GM21529 (cell line): ENCODE measurements around the gene PTP4A2.
"Not testable (repeated sequence)": the region's sequence is repeated elsewhere in the genome, so short reads cannot be mapped to it uniquely, and the experiment has no call there.

Experiments
- ATAC-seq: cut with Tn5 transposase; IDR thresholded peaks from one replicate; pipeline ENCODE4 v1.9.1; 2021; ENCODE audit not compliant: unreplicated experiment

PTP4A2 gene

GRCh38 chr1:31951276-31951675, 13.1 kb upstream of the PTP4A2 start:
- ATAC-seq = no peak

DNA sequence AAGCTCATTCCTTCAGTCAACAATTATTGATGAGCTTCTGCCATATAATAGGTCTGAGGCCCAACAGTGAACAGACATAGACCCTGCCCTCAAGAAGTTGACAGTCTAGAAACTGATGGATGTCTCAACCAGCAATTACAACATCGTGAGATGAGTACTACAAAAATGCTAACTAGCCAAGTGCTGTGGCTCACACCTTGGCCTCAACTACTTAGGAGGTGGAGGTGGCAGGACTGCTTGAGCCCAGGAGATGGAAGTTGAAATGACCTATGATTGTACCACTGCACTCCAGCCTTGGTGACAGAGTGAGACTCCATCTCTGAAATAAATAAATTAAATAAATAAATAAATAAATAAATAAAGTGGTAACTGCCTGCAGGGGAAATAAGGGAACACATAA, 11.7 kb upstream of the PTP4A2 start:
- no peak for ATAC-seq

- not testable (repeated sequence) for ATAC-seq
Measured at GRCh38 chr1:31945677-31946076, 7.5 kb upstream of the PTP4A2 start.

- peak; percentile 63 for ATAC-seq
Measured at GRCh38 chr1:31944205-31945089, 6.3 kb upstream of the PTP4A2 start.

DNA sequence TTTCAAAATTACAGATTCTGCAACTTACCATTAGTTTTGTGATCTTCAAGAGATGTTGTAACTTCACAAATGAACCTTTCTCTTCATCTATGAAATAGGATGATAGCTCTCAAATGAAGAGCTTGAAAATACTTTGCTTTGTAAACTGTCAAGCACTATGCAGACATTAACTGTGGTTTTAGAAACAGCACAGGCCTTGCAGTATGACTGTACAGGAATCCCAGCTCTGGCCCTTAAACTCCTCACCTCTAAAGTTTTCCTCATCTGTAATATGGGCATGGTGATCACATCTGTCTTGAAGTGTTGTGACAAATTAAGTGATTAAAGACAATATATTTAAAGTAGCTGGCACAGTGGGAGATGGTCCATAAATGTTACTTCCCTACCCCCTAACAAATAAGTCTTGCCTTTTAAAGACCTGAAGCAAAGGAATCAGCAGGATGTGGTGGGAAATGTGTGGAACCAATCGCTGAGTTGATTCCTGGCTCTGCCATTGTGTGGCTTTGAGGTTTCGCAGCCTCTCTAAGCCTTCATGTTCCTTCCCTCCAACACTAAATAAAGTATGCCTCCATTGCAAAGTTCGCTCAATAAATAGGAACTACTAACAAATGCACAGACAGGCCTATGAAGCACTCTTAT, 5.5 kb upstream of the PTP4A2 start:
- no peak for ATAC-seq

DNA sequence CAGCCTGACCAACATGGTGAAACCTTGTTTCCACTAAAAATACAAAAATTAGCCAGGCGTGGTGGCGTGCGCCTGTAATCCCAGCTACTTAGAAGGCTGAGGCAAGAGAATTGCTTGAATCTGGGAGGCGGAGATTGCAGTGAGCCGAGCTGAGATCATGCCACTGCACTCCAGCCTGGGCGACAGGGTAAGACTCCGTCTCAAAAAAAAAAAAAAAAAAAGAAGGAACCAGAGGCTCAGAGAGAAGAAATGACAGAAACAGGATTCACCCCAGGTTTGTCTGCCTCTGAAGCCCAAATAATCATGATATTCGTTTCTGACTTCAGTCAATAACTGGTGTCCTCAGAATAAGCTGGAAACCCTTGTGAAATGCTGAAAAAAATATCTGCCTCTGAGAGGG, 3.9 kb upstream of the PTP4A2 start:
- ATAC-seq = not testable (repeated sequence)

DNA sequence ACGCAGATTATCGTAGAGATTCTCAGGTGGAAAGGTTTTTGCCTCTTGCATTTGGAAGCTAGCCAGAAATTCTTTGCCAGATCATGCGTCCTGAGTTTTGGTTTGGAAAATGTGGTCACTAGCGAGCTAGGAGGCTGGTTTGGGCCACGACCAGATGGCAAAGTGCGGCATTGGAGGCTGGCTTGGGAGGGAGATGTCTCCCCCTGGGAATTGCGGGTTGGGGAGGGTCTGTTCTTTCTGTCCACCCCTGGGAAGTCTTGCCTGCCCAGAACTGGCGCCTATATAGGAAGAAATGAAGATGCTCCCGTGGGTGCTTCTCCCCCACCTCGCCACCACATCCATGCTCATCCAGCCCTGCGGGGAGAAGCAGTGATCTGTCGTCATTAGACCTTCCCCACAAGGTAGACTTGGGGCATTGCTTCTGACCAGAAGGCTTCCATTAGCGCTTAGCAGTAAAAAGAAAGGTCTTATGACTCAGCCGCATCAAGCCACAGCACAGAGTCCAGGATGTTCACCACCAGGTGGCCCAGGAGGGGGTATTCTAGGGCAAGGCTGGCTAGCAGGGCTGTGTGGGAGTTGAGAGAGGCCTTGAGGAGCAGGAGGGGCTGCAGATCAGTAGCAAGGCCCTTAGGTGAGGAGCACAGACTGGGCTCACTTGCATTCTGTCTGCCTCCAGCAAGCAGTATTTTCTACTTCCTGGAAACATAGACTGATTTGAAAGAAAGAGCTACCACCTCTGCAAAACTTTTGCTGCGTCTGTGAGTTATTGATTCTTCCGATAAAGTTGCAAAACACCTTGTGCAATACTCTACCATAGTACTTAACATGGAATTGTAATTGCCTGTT, 1.5 kb upstream of the PTP4A2 start:
- ATAC-seq = peak; percentile 28

DNA sequence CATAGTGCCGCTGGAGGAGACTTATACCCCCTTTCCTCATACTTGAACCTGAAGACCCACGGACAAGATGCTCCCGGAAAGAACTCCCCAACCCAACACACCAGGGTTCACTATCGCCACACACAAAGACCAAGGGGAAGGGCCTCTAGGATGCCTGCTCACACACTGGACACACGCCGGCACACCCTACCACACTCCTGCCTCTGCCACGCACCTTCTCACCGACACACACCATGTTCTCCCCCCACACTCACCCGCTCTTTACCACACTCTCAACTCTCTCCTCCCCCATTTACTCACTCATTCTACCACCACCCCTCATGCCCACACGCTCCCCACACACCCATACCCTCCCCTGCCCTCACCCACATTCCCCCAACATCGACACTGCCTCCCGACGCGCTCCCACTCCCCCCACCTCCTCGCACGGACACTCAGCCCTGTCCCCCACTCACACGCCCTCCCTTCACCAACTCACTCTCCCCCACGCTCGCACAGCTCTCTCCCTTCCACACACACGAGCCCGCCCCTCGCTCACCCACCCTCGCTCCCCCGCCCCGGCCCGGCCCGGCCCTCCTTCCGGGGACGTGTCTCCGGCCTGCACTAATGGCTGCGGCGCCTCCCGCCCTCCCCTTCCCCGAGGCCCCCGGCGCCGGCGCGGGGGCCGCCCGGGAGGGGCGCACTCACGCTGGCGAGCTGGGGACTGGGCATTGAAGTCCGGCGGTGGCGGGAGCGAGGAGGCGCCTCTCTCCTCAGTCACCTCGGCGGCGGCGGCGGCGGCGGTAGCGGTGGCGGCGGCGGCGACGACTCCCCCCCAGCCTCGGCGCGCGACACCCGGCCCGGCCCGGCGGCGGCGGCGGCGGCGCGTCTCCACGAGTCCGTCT, 626 bp downstream of the PTP4A2 start:
- peak; percentile 21 for ATAC-seq

DNA sequence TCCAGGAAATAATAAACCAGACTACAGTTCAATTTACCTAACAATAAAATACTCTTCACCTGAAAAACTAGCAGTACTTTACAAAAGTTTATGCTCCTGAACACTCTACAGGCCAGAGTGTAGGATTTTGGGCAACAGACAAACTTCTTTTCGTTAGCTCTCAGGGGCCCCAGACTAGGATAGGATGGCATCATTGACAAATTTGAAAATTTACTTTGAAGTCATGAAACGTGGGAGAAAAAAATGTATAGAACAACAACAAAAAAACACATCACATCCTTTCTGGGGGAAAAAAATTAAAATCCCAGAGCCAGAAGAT, 1.2 kb downstream of the PTP4A2 start:
- ATAC-seq = no peak

DNA sequence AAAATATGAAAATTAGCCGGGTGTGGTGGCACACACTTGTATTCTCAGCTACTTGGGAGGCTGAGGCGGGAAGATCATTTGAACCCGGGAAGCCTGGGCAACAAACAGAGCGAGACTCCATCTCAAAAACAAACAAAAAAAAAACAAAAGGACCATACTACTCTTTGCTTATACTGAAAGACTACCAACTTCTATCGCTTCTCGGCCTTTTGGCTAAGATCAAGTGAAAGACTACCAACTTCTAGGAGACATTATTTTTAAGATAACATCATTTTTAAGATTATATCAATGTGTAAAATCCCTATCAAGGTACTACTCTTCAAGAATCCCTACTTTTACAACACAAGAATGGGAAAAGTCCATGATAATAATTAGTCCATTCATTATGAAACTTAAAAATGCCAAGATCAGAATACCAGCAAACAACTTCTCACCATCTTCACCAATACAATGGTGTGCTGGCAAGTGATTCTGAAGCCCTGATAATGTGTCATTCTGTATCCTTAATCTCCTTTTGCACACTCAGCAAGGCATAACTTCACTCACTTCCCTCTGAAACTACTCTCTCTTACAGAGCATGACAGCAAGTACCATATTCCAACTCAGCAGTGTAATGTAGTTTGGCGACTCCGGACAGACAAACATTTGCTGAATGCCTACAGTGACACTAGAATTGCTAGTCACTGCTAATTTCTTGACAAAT, 1.7 kb downstream of the PTP4A2 start:
- no peak for ATAC-seq

- ATAC-seq = no peak
Measured at GRCh38 chr1:31934706-31935629, 3.2 kb downstream of the PTP4A2 start.

DNA sequence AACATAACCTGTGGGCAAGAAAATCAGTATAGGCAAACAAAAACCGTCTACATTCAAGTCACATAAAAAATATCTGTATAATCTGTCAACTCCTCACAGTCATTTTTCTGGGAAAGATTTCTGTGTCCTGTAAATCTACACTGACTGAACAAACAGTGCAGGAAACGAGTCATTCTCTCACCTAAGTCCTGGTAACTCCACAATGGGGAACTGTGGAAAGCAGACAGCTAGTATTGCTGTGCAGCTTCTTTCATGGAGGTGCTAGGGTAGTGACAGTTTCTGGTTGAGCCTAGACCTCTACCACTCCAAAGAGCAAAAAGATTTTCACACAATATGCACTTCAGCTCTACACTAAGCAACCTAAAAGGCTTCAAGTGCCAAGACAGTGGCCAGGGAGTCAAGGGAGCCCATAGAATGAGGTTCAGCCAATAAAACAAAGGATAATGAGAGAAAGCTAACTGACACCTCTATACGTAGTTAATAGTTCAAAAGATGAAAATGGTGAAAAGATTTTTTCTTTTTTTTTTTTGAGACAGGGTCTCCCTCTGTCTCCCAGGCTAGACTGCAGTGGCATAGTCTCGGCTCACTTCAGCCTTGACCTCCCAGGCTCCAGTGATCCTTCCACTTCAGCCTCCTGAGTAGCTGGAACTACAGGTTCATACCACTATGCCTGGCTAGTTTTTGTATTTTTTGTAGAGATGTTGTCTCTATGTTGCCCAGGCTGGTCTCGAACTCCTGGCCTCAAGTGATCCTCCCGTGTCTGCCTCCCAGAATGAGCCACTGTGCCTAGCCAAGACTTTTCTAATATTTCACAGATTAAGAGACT, 5.5 kb downstream of the PTP4A2 start:
- ATAC-seq = no peak

GRCh38 chr1:31931593-31932225, 6.5 kb downstream of the PTP4A2 start:
- no peak for ATAC-seq

GRCh38 chr1:31930836-31931592, 7.2 kb downstream of the PTP4A2 start:
- no peak for ATAC-seq

DNA sequence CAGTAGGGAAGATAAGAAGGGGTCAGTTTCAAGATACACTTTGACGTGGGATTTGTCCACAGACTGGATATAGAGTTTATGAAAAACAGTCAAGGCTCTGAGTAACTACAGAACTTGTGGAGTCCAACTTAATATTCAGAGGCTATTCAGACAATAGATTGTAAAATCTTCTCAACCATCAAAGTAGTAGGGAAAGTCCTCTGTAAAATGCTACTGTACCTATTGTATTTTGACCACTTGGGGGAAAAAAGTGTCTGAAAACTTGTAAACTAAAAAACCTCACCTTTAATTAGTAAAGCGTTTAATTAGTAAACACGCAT, 10.5 kb downstream of the PTP4A2 start:
- ATAC-seq = no peak

DNA sequence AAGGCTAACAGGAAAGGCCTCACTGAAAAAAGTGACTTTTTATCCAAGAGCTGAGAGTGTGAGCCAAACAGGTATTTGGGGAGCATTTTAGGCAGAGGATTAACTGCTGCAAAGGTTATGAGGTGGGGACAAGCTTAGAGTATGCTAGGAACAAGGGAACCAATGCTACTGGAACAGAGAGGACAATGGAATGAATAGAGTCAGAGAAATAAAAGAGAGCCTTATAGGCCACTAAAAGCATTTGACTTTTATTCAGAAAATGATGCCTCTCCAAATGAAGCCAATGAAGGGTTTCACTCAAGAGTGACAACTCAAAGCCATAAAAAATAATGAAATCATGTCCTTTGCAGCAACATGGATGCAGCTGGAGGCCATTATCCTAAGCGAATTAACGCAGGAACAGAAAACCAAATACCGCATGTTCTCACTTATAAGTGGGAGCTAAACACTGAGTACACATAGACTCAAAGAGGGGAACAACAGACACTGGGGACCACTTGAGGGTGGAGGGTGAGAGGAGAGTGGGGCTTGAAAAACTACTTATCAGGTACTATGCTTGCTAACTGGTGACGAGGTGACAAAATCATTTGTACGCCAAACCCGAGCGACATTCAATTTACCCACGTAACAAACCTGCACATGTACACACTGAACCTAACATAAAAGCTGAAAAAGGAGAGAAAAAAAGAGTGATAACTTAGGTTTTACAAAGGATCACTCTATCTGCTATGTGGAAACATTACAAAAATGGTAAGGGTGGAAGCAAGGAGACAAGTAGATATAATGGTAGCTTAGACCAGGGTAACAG, 11.1 kb downstream of the PTP4A2 start:
- ATAC-seq = no peak
